ENCODE data around the gene UBE2E2.

UBE2E2 gene

DNA sequence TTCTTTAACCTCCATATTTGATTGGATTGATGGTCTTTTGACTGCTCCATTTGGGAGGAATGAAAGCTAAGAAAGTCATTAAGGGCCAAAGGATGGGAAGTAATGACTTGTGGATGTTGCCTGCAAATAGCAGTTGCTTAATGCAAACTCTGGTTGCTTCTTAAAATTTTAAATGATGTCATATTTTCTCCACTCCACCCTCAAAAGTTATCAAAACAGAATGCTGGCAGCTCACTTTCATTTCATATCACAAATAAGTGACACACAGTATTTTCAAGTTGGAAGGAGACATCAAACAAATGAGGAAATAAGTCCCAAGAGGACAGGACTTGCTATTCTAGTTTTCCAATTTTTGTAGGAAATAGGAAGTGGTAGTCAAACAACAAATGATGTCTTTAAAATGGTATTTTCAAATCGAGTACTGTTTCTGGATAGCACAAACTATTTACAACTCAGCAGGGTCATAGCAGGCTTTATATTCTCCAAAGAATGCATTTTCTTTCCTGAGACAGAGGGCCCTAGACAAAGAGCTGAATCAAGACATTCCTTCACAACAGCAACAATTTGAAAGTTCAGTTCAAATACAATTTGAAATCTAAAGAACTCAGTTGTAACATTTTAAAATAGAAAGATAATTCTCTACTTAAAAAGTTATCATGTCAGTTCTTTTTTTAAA is 437.5 kb downstream of the UBE2E2 start:
- Histone ChIP-seq H3F3A (ENCODE audit: insufficient read depth, low read length) (no peaks in the 10 kb centered on the region), H3K4me2 (ENCODE audit: low read length) (no peak overlapping the region), H3K9ac (ENCODE audit: low read length) (no peak overlapping the region), H3K79me2 (ENCODE audit: insufficient read depth, low read length) (no peaks in the 10 kb centered on the region), H3K9me2 (ENCODE audit: low read depth, low read length) (no peaks in the 10 kb centered on the region), H3K4me1 (ENCODE audit: insufficient read depth, low read length, severe bottlenecking) (peaks cover 5% of the 10 kb centered on the region), H3K4me3 (ENCODE audit: low read depth, low read length, poor library complexity, severe bottlenecking) (no peak overlapping the region), H3K36me3 (ENCODE audit: insufficient read depth, low read length) (no peaks in the 10 kb centered on the region), H3K27me3 (ENCODE audit: insufficient read depth, low read length) (no peaks in the 10 kb centered on the region), H3K27ac (ENCODE audit: low read depth, low read length, poor library complexity, severe bottlenecking) (no peak overlapping the region), H4K20me1 (ENCODE audit: insufficient read depth, low read length) (no peaks in the 10 kb centered on the region), H2AFZ (ENCODE audit: low read length) (no peak overlapping the region), H3K9me3 (ENCODE audit: low read length) (peaks cover 6% of the 10 kb centered on the region; the same call in 1 of the 2 replicates)
- no peak for TF ChIP-seq EZH2 (IDR thresholded peaks at IDR 0.05; ENCODE audit: borderline replicate concordance, low read length)
- TF ChIP-seq, protein P1, sequence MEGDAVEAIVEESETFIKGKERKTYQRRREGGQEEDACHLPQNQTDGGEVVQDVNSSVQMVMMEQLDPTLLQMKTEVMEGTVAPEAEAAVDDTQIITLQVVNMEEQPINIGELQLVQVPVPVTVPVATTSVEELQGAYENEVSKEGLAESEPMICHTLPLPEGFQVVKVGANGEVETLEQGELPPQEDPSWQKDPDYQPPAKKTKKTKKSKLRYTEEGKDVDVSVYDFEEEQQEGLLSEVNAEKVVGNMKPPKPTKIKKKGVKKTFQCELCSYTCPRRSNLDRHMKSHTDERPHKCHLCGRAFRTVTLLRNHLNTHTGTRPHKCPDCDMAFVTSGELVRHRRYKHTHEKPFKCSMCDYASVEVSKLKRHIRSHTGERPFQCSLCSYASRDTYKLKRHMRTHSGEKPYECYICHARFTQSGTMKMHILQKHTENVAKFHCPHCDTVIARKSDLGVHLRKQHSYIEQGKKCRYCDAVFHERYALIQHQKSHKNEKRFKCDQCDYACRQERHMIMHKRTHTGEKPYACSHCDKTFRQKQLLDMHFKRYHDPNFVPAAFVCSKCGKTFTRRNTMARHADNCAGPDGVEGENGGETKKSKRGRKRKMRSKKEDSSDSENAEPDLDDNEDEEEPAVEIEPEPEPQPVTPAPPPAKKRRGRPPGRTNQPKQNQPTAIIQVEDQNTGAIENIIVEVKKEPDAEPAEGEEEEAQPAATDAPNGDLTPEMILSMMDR (IDR thresholded peaks at IDR 0.05; ENCODE audit: low read length), result no peak
